Fibroblast of skin of right quadriceps (primary cell): Measurements from ENCODE around the gene HSPA12A.

ENCODE experiments used
- DNase-seq: peaks from one replicate; pipeline ENCODE4 v3.0.0-alpha.2; 2013

Gene HSPA12A

GRCh38 chr10:116769791-116770190, 27.4 kb upstream of the HSPA12A start:
- DNase-seq = peak; percentile 61

- no peak for DNase-seq
These were observed 27.0 kb upstream of the HSPA12A start for GRCh38 chr10:116769368-116769767.

GRCh38 chr10:116768786-116769185, 26.4 kb upstream of the HSPA12A start:
- DNase-seq = no peak

- DNase-seq = peak; percentile 14
These were observed 24.7 kb upstream of the HSPA12A start for GRCh38 chr10:116766837-116767634.

GRCh38 chr10:116766241-116766827, 24.0 kb upstream of the HSPA12A start:
- no peak for DNase-seq

- no peak for DNase-seq
These were observed 23.3 kb upstream of the HSPA12A start for GRCh38 chr10:116765648-116766081.

GRCh38 chr10:116764979-116765378, 22.6 kb upstream of the HSPA12A start:
- no peak for DNase-seq

- no peak for DNase-seq
These were observed 21.1 kb upstream of the HSPA12A start for GRCh38 chr10:116763440-116763839.

GRCh38 chr10:116761883-116762282, 19.5 kb upstream of the HSPA12A start:
- no peak for DNase-seq

- no peak for DNase-seq
These were observed 18.6 kb upstream of the HSPA12A start for GRCh38 chr10:116760919-116761318.

- DNase-seq = no peak
These were observed 14.9 kb upstream of the HSPA12A start for GRCh38 chr10:116757246-116757645.

- DNase-seq = no peak
These were observed 13.9 kb upstream of the HSPA12A start for GRCh38 chr10:116756277-116756676.

GRCh38 chr10:116753759-116754158, 11.4 kb upstream of the HSPA12A start:
- peak; percentile 28 for DNase-seq

- no peak for DNase-seq
These were observed 10.8 kb upstream of the HSPA12A start for GRCh38 chr10:116752969-116753665.

- DNase-seq = no peak
These were observed 10.2 kb upstream of the HSPA12A start for GRCh38 chr10:116752563-116752962.

GRCh38 chr10:116748471-116748870, 6.1 kb upstream of the HSPA12A start:
- no peak for DNase-seq

GRCh38 chr10:116748041-116748440, 5.7 kb upstream of the HSPA12A start:
- DNase-seq = peak; percentile 29

GRCh38 chr10:116747325-116747724, 5.0 kb upstream of the HSPA12A start:
- no peak for DNase-seq

- no peak for DNase-seq
These were observed 2.5 kb upstream of the HSPA12A start for GRCh38 chr10:116744885-116745284.

GRCh38 chr10:116744163-116744753, 1.9 kb upstream of the HSPA12A start:
- no peak for DNase-seq

- no peak for DNase-seq
These were observed 1.1 kb upstream of the HSPA12A start for GRCh38 chr10:116743266-116744064.
